ENCODE results near the gene COX7B2.

- TF ChIP-seq, protein P1, sequence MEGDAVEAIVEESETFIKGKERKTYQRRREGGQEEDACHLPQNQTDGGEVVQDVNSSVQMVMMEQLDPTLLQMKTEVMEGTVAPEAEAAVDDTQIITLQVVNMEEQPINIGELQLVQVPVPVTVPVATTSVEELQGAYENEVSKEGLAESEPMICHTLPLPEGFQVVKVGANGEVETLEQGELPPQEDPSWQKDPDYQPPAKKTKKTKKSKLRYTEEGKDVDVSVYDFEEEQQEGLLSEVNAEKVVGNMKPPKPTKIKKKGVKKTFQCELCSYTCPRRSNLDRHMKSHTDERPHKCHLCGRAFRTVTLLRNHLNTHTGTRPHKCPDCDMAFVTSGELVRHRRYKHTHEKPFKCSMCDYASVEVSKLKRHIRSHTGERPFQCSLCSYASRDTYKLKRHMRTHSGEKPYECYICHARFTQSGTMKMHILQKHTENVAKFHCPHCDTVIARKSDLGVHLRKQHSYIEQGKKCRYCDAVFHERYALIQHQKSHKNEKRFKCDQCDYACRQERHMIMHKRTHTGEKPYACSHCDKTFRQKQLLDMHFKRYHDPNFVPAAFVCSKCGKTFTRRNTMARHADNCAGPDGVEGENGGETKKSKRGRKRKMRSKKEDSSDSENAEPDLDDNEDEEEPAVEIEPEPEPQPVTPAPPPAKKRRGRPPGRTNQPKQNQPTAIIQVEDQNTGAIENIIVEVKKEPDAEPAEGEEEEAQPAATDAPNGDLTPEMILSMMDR (IDR thresholded peaks at IDR 0.05; ENCODE audit: low read depth, low read length): no peak
- TF ChIP-seq MYC (IDR thresholded peaks at IDR 0.05; ENCODE audit: low read depth, low read length) (no peak), POLR2A (IDR thresholded peaks at IDR 0.05; ENCODE audit: extremely low read depth, insufficient read length) (no peak), MAX (IDR thresholded peaks at IDR 0.05; ENCODE audit: low read depth, low read length) (no peak)
These were observed 210.2 kb downstream of the COX7B2 start for GRCh38 chr4:46698891-46699290.
